ENCODE data around the gene COL18A1.
"Not testable (repeated sequence)": the region's sequence is repeated elsewhere in the genome, so short reads cannot be mapped to it uniquely, and the experiment has no call there.

The COL18A1 gene

DNA sequence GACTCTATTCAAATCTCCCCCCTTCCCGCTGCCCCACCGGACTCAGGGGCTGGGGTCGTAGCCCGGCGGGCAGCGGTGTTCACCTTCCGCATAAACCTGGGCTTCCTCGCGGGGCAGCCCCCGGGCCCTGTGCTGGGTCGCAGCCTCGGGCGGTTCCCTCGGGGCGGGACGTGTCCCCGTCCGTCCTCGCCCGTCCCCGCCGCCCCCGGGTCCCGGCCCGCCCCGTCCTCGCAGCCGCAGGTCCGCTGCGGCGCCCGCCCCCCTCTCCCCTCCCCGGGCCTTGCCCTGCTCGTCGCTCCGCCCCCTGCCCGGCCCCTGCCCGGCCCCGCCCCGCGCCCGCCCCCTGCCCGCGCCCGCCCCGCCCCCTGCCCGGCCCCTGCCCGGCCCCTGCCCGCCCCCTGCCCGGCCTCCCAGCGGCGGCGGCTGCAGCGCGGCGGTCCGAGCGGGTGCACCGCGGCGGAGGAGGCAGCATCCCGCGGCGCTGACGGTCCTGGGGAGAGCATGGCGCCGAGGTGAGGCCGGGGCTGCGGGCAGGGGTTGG lies at the start of gene COL18A1:
COL18A1 (plus strand) TSS at position 436 of the 541 bp plus-strand sequence; CDS start at position 502, 66 bp downstream.
- DNase-seq (ENCODE audit: low spot score) = no peak

- DNase-seq (ENCODE audit: low spot score) = no peak
These were observed 49.4 kb upstream of the COL18A1 start for GRCh38 chr21:45355573-45355972.

- DNase-seq (ENCODE audit: low spot score) = no peak
These were observed 48.7 kb upstream of the COL18A1 start for GRCh38 chr21:45356251-45356650.

DNA sequence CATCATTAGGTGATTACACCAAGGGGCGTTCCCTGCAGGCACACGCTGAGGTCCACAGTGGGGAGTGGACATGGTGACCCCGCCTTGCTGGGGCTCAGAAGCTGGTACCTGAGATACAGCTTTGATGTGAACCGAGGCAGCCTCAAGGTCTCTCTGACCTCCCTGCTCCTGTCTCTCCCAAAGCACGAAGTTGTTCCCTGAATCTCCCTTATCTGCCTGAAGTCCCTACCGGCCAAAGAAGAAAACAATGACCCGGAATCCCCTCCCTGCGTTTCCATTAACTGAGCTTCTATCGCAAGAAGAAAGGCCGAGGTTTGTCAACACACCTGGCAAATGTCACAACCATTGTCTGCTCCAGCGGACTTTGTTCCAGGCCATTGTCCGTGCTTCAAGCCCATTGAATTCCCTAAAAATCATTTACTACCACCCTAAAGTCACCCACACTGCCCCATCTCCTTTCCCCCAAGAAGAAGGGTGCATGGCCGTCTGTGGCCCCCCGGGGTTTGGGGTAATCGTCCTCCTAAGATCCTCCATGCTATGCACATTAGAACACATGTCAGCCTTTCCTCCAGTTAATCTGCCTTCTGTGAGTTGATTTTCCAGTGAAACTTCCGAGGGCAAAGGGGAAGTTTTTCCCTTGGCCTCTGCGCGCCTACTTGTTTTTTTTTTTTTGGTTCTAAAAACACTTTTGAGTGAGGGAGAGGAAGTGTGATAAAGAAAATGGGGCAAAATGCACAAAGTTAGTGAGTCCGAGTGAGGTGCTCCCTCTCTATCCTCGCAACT lies 48.1 kb upstream of the COL18A1 start:
- DNase-seq (ENCODE audit: low spot score) = no peak

GRCh38 chr21:45357436-45358260 lies 47.3 kb upstream of the COL18A1 start:
- no peak for DNase-seq (ENCODE audit: low spot score)

DNA sequence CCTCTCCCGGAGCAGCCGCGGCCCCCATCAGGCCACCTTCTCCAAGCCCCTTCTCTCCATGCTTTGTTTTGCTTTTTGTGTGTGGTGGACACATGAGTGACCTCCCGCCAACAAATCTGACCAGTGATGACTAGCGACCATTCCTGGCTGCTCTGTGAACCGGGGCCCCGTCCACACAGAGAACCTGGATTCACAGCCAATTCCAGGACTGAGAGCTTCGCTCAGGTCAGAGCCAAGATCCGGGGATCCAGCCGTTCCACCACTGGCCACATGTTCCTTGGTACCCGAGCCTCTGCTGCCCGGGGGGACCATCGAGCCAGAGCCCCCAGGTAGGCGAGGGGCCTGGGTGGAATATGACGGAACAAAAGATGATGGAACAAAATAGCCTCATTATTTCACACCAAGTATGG lies 46.7 kb upstream of the COL18A1 start:
- DNase-seq (ENCODE audit: low spot score) = no peak

- DNase-seq (ENCODE audit: low spot score) = no peak
These were observed 46.2 kb upstream of the COL18A1 start for GRCh38 chr21:45358711-45359310.

DNA sequence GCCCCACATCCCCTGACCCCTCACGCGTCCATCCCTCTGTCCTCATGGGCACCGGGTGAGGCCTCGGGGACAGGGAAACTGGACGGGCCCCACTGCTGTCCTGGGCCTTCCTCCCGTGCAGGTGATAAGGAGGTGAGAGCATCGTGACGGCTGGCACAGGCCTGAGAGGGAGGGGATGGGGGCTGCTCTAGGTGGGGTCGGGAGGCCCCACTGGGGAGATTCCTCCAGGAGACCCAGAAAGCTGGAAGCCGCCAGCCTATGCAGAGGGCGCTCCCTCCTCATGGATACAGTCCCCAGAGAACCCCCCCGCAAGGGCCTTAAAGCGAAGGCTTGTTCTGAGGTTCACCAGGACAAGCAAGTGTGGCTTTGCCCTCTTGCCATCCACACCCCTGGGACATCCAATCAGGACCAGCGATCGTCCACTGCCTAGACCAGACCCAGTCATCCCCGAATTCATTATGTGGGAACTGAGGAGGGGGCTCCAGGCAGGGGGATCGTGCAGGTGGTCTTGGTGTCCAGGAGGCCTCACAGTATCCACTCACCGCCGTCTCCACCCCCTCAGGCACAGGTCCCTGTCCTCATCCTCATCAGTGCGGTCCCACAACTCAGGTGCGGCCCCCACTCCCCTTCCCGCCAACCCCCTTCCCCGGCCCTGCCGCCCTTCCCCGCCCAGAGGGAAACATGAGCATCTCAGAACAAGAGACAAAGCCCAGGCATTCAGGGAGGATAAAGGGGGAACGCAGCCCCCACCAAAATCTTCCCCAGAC lies 45.3 kb upstream of the COL18A1 start:
- peak; percentile 53 for DNase-seq (ENCODE audit: low spot score)

DNA sequence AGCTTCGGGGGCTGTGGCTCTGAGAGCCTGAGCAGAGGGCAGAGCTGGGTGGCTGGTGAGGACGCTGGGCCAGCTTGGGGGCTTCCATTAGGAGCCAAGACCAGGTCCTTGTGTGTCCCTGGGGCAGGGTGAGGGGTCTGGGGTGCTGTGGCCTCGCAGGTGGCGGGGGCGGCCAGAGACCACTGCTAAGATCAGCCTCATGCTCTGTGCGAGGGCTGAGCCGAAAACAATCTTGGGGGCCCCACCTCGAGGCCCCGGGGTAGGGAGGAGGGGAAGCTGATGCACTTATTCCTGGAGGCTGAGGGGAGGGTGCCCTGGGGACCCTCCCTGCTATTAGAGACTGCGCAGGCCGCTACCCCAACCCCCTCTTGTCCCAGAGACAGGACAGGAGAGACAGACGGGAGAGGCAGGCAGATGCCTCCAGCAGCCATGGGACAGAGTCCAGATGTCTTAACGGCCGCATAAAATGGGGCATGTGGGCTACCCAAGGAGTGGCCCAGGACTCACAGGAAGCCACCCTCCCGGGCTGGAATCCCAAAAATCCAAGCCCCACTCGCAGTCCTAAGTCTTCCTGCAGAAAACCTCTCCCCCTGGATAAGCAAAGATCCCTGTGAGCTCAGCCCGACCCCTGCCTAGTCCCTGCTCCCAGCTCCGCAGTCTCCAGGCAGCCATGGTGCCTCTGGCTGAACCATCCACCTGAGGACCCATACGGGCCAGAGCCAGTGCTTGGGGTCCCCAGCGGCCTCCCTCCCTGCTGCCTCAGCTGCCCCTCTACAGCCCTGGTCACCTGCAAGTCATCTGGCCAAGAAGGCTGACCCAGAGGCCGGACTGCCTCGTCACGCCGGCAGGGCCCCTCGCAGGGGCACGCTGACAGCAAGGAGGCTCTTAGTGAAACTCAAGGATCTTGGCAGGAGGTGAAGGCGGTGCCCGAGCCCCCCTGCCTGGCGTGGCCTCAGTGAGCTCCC lies 43.6 kb upstream of the COL18A1 start:
- DNase-seq (ENCODE audit: low spot score) = no peak

GRCh38 chr21:45362077-45362747 lies 42.8 kb upstream of the COL18A1 start:
- no peak for DNase-seq (ENCODE audit: low spot score)

DNA sequence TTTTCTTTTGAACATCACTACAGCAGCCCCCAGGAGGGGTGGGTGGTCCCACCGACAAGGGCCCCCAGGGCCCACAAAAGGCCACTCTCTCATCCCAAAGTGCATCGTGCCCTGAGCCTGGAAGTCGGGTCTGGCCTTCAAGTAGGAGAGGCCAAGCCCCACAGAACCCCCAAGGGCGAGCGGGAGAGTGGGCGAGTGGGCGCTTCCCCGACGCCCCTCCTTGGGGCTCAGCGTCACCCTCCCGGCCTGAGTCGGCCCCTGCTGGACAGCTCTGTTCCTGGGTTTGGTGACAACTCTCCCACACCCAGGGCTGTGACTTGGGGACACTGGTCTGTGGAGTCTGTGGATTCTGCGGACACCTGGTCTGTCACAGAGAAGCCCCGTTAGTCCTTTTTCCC lies 42.2 kb upstream of the COL18A1 start:
- DNase-seq (ENCODE audit: low spot score) = no peak

- DNase-seq (ENCODE audit: low spot score) = not testable (repeated sequence)
These were observed 41.7 kb upstream of the COL18A1 start for GRCh38 chr21:45363272-45363671.

DNA sequence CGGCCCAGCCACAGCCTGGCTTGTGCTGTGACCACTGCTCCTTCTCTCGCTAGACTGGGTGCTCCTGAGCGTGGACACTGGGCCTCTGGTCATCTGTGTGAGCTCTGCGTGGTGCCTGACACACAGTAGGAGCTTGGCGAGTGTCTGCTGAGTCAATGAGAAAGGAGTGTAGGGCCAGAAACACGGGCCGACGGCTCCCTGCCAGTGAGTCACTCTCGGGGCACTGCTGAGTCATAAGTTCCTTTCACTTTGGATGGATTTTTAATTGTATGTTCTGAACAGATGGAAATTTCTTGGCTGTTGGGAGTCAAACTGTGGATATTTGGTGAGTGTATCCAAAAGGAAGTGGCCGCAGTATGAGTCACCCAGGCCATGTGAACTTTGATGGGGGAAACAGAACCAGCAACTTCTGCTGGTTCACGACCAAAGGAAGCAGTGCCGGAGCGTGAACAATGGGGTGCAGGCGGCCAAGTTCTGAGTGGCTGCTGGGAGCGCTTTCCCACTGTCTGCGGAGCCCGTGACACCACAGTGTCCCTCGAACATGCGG lies 41.0 kb upstream of the COL18A1 start:
- DNase-seq (ENCODE audit: low spot score) = peak; percentile 77

DNA sequence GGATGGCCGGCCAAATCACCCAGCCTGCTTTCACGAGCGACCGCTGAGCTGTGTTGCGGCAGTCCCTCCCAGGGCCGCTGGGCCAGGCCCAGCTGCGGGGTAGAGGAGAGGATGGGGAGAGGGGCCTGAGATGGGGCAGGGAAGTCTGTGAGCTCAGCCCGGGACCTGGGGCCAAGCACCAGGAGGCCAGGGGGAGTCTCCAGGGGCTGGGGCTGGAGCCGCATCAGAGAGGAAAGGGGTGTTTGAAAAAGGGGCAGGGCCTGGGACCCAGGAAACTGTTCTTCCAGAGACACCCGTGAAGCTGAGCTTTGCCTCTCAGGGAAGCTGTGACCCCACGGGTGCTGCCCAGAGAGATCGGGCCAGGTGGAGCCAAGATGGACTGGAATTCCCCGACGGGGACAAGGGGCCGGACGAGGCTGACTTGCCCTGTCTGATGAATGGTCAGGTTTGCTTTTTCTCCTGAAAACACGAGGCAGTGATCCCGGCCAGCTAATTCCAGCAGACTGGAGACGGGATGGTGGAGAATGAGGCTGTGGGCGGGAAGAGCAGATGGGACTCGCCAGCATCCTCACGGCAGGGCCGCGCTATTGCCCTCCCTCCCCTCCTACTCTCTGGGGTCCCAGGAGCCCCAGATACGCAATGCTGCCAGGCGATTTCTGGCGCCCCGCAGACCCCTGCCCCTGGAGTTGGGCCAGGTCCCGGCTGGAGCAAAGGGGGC lies 40.3 kb upstream of the COL18A1 start:
- no peak for DNase-seq (ENCODE audit: low spot score)

DNA sequence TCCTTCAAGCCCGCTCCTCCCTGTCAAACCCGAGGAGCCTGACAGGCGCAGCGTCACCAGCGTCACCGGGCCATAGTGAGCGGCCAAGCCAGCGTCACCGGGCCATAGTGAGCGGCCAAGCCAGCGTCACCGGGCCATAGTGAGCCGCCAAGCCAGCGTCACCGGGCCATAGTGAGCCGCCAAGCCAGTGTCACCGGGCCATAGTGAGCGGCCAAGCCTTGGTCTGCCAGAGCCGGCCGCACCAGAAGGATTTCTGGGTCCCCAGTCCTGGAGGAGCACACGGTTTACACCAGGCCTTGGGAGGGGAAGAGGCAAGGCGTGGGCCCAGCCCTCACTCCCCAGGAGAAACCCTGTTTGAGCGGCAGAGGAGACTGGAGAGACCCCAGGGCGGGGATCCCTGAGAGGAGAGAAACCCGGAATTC lies 39.8 kb upstream of the COL18A1 start:
- no peak for DNase-seq (ENCODE audit: low spot score)

- DNase-seq (ENCODE audit: low spot score) = no peak
These were observed 39.2 kb upstream of the COL18A1 start for GRCh38 chr21:45365608-45366241.

GRCh38 chr21:45366476-45366875 lies 38.5 kb upstream of the COL18A1 start:
- no peak for DNase-seq (ENCODE audit: low spot score)

DNA sequence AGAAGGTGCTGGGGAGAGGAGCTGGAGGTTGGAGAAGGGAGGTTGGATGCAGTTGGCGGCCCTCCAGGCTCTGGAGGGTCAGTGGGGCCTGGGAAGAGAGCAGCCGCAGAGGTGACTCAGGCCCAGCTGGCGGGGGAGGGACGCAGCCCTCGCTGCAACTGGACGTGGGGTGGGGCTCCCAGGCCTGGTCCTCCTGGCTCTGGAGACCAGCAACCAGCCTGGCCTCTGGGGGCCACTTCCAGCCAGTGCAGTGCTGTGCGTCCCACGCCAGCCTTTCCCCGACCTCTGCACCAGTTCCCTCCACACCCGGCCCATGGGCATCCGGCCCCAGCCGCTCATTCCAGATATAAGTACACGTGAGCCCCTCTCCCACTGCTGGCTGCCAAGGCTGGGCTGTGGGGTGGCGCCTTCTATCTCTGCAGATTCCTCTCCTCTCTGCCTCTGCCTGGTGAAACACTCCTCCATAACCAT lies 38.0 kb upstream of the COL18A1 start:
- DNase-seq (ENCODE audit: low spot score) = no peak
